Measurements from ENCODE around the gene WDR1.

Gene WDR1, protein sequence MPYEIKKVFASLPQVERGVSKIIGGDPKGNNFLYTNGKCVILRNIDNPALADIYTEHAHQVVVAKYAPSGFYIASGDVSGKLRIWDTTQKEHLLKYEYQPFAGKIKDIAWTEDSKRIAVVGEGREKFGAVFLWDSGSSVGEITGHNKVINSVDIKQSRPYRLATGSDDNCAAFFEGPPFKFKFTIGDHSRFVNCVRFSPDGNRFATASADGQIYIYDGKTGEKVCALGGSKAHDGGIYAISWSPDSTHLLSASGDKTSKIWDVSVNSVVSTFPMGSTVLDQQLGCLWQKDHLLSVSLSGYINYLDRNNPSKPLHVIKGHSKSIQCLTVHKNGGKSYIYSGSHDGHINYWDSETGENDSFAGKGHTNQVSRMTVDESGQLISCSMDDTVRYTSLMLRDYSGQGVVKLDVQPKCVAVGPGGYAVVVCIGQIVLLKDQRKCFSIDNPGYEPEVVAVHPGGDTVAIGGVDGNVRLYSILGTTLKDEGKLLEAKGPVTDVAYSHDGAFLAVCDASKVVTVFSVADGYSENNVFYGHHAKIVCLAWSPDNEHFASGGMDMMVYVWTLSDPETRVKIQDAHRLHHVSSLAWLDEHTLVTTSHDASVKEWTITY

GRCh38 chr4:10116569-10117358 is at the start of gene WDR1:
Gene WDR1, minus strand, starts transcription at chr4:10116799. Its CDS starts 133 bp downstream, at chr4:10116666.
- DNase-seq, result peak; percentile 72

GRCh38 chr4:10164877-10165283 is 48.3 kb upstream of the WDR1 start:
- DNase-seq, result no peak

- no peak for DNase-seq
Measured at GRCh38 chr4:10163296-10163695, 46.7 kb upstream of the WDR1 start.

GRCh38 chr4:10162341-10163000 is 45.9 kb upstream of the WDR1 start:
- DNase-seq, result no peak

DNA sequence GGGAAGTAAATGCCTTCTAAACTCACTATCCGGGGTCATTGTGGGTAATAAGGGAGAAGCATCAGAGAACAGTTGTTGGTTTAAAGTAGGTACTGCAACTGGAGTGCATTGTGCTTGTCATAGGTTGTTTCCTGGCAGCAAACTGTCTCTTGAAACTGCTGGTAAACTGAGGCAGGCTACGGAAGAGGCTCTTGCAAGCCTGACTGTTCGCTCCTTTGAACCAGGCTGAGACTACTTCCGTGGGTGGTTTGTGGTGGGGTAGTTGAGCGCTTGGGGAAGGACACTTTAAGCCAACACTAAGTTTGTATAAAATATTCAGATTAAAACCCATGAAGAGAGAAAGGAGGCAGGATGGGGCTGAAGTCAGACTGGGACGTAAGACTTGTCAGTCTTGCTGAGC is 45.2 kb upstream of the WDR1 start:
- DNase-seq, result no peak

GRCh38 chr4:10161146-10161545 is 44.5 kb upstream of the WDR1 start:
- DNase-seq, result no peak

DNA sequence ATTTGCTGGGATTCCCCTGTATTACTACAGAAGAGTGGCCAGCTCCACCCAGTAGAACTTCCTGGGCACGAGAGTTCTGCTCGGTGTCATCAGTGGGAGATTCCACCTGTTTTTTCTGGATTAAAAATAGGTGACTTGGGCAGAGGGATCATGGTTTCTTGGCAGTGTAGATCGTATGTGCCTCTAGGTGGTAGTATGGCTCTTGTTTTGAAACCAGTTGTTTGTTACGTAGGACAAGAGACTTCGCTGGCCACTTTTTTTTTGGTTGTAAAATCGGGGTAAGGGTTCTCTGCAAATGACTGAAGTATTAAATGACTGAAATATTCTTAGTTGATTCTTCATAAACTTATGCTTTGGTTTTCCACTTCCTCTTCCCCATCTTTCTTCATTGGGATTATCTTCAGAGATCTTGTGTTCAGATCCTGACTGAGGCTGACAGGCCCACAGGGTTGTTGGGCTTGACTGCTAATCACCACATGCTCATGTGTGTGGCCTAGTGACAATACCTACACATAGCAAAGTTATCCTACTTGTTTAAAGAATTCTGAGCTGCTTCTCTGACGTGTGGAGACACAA is 43.8 kb upstream of the WDR1 start:
- no peak for DNase-seq

- DNase-seq, result no peak
Measured at GRCh38 chr4:10159671-10160070, 43.1 kb upstream of the WDR1 start.

DNA sequence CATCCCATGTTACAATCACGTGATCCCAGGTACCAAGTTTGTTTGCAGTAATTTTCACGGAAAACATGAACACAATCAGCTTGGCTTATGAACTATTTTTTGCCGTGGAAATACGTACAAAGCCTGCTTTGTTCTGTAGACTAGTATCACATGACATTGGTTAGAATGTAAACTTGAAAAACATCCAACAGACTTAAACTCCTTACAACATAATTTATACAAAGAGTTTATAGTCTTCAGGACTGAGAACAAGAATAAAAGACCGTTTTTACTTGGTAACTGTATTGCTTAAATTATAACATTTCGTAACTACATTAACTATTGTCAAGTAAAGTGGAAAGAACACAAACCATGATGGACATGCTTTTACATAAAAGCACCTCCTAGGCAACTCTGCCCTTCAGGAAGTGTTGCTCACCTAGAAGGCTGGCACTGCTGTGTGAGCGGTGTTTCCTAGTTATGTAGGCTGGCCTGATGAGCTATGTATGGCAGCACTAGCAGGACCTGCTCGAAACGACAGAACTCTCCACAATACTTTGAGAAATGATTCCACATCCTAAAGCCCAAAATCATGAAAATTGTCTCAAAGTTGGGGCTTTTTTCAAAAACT is 41.8 kb upstream of the WDR1 start:
- DNase-seq, result no peak

DNA sequence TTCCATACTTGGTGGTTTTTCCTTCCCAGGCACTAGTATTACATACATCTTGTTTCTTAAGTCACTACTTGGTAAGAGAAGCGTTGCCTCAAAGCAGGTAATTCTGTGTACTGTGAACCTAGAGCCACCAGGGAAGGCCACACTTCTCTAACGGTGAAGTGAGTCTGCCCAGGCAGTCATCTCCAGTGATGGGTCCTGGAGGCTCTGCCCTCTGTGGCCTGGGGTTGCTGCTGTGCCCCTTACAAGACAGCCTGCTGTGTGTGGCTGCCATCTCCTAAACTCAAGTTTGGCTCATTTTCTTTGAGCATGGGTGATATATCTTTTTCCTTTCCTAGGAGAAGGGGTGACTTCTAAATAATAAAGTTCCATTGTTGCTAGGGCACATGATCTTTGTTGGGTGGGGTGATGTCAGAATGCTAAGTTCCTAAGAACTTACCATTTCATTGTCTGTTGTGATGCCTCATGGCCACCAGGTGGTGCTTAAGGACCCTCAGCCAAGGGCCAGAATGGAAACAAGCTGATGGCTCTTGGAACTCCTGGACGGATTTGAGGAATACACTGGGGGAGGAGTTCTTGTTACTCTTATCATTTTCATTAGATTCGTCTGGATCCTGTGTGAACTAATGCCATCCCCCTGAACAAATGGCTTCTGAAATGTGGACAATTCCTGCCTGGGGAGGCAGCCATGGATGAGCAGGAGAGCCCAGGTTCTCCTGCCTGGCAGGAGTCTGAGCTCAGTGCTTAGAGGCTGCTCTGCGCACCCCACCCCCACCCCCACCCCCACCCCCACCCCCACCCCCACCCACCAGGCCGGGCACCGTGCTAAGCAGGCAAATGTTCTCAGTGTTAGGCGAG is 41.1 kb upstream of the WDR1 start:
- DNase-seq, result no peak

- no peak for DNase-seq
Measured at GRCh38 chr4:10154241-10154640, 37.6 kb upstream of the WDR1 start.

GRCh38 chr4:10153161-10153560 is 36.6 kb upstream of the WDR1 start:
- DNase-seq, result no peak

DNA sequence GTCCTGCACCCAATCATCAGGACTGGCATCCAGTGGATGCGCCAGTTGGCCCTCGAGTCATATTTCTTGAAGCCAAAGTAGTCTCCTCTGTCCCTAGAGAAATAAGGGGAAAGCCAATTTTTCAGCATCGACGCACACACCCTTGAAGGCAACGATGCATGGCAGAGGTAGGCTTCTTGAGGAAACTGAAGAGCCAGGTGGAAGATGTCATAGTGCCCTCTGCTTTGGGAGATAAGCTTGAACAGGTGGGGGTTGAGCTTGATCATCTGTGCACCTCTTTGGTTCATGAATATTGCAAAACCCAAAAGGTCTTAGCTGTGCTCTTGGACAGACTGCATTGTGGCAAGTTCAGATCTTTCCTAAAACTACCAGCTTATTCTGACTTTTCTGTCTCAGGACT is 34.6 kb upstream of the WDR1 start:
- DNase-seq, result no peak

DNA sequence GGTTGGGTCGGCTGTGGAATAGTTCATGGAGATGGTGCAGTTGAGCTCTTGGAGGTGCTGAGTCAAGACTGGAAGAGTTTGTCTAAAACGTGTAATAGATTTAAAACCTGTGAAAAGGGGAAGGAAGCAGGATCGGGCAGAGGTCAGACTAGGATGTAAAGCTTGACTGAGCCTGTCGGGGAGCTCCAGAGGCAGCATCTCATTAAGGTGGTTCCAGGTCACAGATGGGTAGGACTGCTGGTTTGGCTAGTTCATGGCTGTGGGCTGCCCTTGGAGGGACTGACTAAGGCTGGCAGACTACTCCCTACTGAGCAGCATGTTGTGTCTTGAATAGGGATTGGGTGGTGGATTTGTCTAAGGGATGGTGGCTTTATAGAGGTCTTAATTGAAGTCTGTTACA is 28.4 kb upstream of the WDR1 start:
- DNase-seq, result no peak

- DNase-seq, result no peak
Measured at GRCh38 chr4:10144479-10144878, 27.9 kb upstream of the WDR1 start.

DNA sequence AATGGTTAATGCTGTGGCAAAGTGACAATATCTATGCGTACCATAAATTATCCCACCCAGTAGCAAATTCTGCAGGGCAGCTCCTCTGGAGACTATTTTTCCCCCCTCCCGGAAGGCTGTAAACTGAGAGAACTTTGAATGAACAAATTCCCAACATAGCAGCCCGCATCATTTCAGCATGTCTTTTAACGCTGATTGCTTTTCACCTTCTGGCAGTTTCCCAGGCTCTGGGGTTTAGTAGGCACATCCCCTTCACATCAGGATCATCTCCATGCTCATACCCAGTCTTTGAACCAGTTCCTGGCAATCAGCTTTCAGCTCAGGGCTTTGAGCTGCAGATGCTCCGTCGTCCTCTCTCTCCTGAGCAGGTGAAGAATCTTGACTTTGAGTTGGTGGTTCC is 26.6 kb upstream of the WDR1 start:
- DNase-seq, result no peak

DNA sequence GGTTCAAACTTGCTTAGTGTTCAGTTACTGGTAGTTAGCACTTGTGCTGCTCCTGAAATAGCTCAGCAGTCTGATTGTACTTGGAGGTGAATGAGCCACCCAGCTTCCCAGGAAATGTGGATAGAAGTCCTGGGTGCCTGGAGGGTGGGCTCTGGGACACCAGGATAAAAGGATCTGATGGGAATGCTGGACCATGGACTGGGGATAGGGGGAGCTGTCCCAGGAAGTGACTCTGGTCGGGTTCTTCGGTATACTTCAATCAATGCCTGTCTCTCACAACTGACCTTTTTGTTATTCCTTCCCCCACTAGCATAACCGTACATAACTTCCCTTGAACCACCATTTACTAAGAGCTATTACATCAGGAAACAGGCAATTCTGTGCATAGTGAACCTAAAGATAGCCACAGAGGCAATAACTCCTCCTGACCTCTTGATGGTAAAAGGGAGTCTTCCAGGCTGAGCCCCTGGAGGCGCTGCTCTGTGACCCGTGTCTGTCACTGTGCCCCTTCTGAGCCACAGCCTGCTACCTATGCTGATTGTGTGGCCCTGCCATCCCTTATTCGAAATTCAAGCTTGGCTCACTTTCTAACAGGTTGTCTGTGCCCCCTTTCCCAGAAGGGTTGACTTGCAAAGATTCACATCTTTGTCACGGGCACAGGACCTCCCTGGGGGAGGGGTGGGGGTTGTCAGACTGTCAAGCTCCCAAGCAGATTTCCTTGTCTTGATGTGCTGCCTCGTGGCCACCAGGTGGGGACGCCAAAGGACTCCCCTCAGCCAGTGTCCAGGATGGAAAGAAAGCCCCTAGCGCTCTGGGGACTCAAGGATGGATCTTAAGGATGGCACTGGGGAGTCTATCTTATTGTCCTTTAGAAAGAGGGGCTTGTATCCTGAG is 24.5 kb upstream of the WDR1 start:
- DNase-seq, result no peak

DNA sequence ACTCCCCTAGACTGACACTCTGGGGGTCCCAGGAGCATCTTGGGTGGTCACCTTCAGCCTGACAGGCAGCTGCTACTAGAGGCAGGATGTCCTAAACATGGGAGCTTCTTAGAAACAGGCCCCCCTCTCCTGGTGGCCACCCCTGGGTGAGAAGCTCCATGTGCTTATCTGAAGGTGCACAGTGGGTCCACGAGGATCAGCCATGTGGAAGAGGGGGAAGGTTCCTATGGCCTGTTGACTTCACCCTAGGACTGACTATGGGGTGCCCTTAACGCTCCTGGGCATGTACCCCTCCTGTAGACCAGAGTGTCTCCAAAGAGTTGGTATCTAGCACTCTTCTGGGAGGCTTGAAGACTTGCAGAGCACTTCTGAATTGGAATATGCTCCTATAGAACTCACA is 22.9 kb upstream of the WDR1 start:
- no peak for DNase-seq

DNA sequence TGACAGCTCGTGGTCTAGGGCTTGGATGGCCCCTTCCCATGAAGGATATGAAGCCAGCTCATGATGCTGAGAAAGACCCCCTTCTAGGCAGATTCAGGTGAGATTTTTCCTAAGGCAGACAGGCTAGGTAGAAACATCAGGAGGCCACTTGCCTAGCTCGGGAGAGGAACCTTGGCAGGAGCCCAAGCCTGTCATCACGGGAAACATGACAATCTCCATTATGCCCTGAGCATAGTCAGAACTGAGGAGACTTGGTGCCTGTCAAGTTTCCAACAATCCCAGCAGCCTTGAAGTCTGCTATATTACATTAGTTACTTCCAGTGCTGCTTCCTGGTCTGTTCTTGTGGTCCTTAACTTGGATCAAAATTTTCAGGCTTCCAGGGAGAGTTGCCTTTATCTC is 18.7 kb upstream of the WDR1 start:
- DNase-seq, result no peak

GRCh38 chr4:10134141-10134540 is 17.5 kb upstream of the WDR1 start:
- no peak for DNase-seq
